NT2/D1 (cell line): ENCODE data around the gene FAM25C.
"Not testable (repeated sequence)": the region's sequence is repeated elsewhere in the genome, so short reads cannot be mapped to it uniquely, and the experiment has no call there.

ENCODE experiments used
- DNase-seq: peaks from one replicate; pipeline ENCODE4 v3.0.0-alpha.2; 2011; ENCODE audit warnings: low read depth, low spot score
- H3K27me3 ChIP-seq: 2 replicates; pipeline ENCODE4 v1.6.0; 2011; ENCODE audit warnings: mild to moderate bottlenecking; ENCODE audit not compliant: insufficient read length, insufficient read depth
- H3K36me3 ChIP-seq: 2 replicates; pipeline ENCODE4 v1.6.1; 2011; ENCODE audit warnings: mild to moderate bottlenecking, low read length, mixed read lengths; ENCODE audit not compliant: insufficient read depth, insufficient read length
- H3K4me1 ChIP-seq: 2 replicates; pipeline ENCODE4 v1.5.1; 2011; ENCODE audit not compliant: insufficient read depth, insufficient read length
- H3K4me3 ChIP-seq: 2 replicates; pipeline ENCODE4 v1.5.1; 2011; ENCODE audit warnings: low read depth; ENCODE audit not compliant: insufficient read length
- H3K9ac ChIP-seq: 2 replicates; pipeline ENCODE4 v1.6.0; 2011; ENCODE audit warnings: low read depth; ENCODE audit not compliant: insufficient read length
- H3K9me3 ChIP-seq: 2 replicates; pipeline ENCODE4 v1.5.1; 2011; ENCODE audit warnings: mild to moderate bottlenecking, low read length; ENCODE audit not compliant: insufficient read depth

The FAM25C gene

DNA sequence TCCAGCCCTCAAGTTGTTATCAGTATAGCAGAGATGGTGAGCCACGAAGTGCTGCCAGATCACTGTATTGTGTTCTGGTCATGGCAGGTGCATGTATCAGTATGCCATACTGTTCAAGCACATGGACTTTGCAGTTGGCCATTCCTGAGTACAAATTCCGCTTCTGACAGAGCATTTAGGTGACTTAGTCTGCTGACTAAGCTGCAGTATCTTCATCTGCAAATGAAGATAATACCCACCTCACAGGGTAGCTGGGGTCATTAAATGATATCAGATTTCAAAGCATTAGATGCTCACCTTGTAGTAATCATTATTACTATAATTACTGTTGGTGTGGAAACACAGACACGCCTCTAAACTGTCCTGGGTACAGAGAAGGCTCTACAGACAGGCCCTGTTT is 24.2 kb downstream of the FAM25C start:
- not testable (repeated sequence) for H3K4me3 ChIP-seq, H3K9me3 ChIP-seq, H3K27me3 ChIP-seq, DNase-seq, H3K36me3 ChIP-seq, H3K9ac ChIP-seq, H3K4me1 ChIP-seq

DNA sequence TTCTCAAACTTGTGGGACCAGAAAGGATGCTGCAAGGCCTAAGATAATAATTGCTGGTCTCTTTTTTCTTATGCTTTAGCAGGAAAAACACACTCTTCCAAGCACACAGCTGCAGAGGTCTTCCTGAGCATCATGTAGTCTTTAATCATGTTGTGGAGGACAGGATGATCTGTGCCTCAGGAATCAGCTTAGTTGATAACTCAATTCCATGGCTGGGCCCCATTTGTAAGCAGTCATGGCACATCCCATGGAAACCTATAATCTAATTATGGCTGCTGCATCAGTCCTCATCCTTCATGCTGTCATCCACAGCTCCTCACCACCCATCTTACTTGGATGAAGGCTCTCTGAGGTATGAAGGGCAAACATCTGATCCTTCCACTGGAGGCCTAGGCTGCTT is 26.5 kb downstream of the FAM25C start:
- DNase-seq, H3K27me3 ChIP-seq: not testable (repeated sequence)

GRCh38 chr10:47972077-47972476 is 27.5 kb downstream of the FAM25C start:
- not testable (repeated sequence) for H3K9ac ChIP-seq, H3K4me1 ChIP-seq, H3K9me3 ChIP-seq, H3K4me3 ChIP-seq, H3K27me3 ChIP-seq, H3K36me3 ChIP-seq, DNase-seq

More for the DNA sequence above, 26.5 kb downstream of the FAM25C start:
- not testable (repeated sequence) for H3K4me1 ChIP-seq, H3K4me3 ChIP-seq, H3K9me3 ChIP-seq, H3K36me3 ChIP-seq, H3K9ac ChIP-seq

GRCh38 chr10:47971598-47971997 is 28.0 kb downstream of the FAM25C start:
- H3K36me3 ChIP-seq, H3K27me3 ChIP-seq, DNase-seq, H3K9me3 ChIP-seq, H3K9ac ChIP-seq, H3K4me1 ChIP-seq, H3K4me3 ChIP-seq: not testable (repeated sequence)

DNA sequence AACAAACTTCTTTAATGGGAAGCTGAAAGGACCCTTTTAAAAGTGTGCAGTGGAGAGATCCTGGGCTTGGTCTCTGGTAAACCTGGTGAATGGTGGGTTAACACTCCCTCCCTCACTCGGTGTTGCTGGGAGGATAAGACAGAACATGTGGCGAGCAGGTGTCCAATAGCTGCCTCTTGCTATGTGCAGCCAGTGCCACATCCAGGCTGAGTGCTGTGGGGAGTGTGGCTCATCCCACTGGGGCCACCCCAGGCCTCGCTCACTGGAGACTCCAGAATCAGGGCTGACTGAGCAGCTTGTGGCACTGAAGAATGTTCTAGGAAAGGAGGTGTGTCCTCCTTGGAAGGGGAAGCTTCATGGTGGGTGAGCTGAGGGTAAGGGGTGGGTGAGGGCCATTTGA is 29.5 kb downstream of the FAM25C start:
- not testable (repeated sequence) for H3K4me3 ChIP-seq, H3K9me3 ChIP-seq, H3K9ac ChIP-seq, DNase-seq, H3K4me1 ChIP-seq, H3K27me3 ChIP-seq, H3K36me3 ChIP-seq

DNA sequence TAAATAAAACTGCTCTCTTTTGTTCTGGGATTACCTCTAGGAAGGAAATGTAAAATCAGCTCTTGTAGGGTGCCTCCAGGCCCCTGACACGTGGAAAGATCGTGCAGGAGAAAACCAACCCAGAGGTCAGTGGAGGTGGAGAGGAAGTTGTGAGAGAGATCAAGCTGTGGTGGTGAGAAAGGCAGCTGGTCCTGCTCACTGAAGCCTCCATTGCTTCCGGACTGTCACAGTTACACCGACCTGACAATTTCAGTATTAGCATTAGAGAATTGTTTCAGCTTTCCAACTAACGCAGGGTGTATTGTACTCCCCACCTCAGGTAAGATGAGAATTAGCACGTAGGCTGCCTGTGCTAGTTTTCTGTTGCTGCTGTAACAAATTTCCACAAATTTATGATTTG is 30.6 kb downstream of the FAM25C start:
- not testable (repeated sequence) for H3K36me3 ChIP-seq, H3K4me3 ChIP-seq, H3K27me3 ChIP-seq, H3K9ac ChIP-seq, DNase-seq, H3K9me3 ChIP-seq, H3K4me1 ChIP-seq

- H3K4me1 ChIP-seq, DNase-seq, H3K9me3 ChIP-seq, H3K4me3 ChIP-seq, H3K9ac ChIP-seq, H3K36me3 ChIP-seq, H3K27me3 ChIP-seq: not testable (repeated sequence)
Observed at GRCh38 chr10:47964280-47965063, 35.1 kb downstream of the FAM25C start.

- H3K9ac ChIP-seq, H3K27me3 ChIP-seq, H3K4me3 ChIP-seq, H3K9me3 ChIP-seq, H3K36me3 ChIP-seq, H3K4me1 ChIP-seq, DNase-seq: not testable (repeated sequence)
Observed at GRCh38 chr10:47962785-47963184, 36.8 kb downstream of the FAM25C start.

DNA sequence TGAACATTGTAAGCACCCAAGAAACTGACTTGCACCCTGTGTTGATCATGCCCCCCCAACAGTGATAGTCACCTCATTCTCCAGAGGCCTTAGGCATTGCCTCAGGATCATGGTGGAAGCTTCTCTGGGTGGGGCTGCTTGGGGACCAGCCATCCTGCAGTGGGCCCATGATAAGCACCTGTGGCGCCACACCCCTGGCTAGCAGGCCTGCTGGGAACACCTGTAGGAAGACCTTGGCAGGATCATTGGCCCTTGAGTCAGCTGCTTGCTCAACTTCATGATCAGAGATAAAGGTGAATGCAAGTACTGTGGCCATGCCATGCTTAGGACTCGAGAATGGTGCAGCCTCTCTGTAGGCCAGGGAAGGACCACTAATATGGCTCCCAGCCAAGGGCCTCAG is 38.9 kb downstream of the FAM25C start:
- not testable (repeated sequence) for H3K36me3 ChIP-seq, H3K4me3 ChIP-seq, H3K4me1 ChIP-seq, H3K9me3 ChIP-seq, H3K9ac ChIP-seq, H3K27me3 ChIP-seq, DNase-seq

GRCh38 chr10:47959677-47960076 is 39.9 kb downstream of the FAM25C start:
- DNase-seq, H3K4me3 ChIP-seq, H3K4me1 ChIP-seq, H3K9ac ChIP-seq, H3K27me3 ChIP-seq, H3K36me3 ChIP-seq, H3K9me3 ChIP-seq: not testable (repeated sequence)

DNA sequence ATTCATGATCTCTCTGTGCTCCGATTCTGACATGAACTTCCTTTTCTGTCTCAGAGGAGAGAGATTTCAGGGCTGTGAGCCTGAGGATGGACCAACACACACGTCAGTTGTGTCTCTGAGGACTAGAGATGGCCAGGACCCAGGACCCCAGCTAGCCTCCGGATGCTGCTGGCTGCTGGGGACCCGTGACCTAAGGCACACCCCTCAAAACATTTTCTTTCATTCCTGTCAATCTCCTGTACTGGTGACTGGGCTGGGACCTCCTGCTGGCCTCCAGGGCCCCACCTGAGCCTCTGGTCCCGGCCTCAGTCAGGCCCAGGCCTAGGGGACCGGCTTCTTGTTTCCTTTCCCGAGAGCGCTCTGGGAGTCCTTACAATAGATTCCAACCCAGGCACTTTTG is 42.4 kb downstream of the FAM25C start:
- not testable (repeated sequence) for H3K4me1 ChIP-seq, H3K4me3 ChIP-seq, H3K9ac ChIP-seq, DNase-seq, H3K27me3 ChIP-seq, H3K36me3 ChIP-seq, H3K9me3 ChIP-seq

DNA sequence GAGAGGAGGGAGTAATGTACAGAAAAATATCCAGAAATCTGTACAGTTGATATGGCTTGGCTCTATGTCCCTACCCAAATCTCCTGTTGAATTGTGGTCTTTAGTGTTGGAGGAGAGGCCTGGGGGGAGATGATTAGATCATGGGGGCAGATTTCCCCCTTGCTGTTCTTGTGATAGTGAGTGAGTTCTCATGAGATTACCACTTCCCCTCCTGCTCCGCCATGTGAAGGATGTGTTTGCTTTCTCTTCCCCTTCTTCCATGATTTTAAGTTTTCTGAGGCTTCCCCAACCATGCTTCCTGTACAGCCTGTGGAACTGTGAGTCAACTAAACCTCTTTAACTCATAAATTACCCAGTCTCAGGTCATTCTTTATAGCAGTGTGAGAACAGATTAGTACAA is 52.2 kb downstream of the FAM25C start:
- H3K4me3 ChIP-seq, H3K27me3 ChIP-seq, H3K4me1 ChIP-seq, H3K36me3 ChIP-seq, H3K9me3 ChIP-seq, H3K9ac ChIP-seq, DNase-seq: not testable (repeated sequence)
